HepG2 (cell line): ENCODE data around the gene ADAM8. TPM values are rescaled to one million over a fixed set of nuclear protein-coding genes. Genes with fewer than 3 reads are reported as not detected.

Experiments used
- EP300 ChIP-seq, 3 experiments: sonication (generic) in 1 of 3; formaldehyde crosslinking in 1 of 3; IDR thresholded peaks; 2 replicates each; pipeline versions ENCODE4 v1.5.1 to v1.6.1; 2011 to 2020; ENCODE audit warnings: low read depth in 2 of 3, low read length in 2 of 3, borderline replicate concordance in 1 of 3, improper control_type of control experiment in 1 of 3, mild to moderate bottlenecking in 1 of 3, missing genetic modification reagents in 1 of 3, moderate library complexity in 1 of 3
- FOXP1 ChIP-seq, 2 experiments: fragments of 450-650 bp in 1 of 2; IDR thresholded peaks; 2 replicates each; pipeline ENCODE4 v1.6.1; 2017 to 2018; ENCODE audit warnings: antibody characterized with exemption in 1 of 2
- IRX3 ChIP-seq: sonication (generic); formaldehyde crosslinking; IDR thresholded peaks from 2 replicates; pipeline ENCODE4 v1.8.1; 2023; ENCODE audit warnings: mild to moderate bottlenecking, low read depth, missing genetic modification reagents, borderline replicate concordance
- MAFF ChIP-seq: IDR thresholded peaks from 2 replicates; pipeline ENCODE4 v1.6.1; 2011; ENCODE audit warnings: low read depth, low read length, improper control_type of control experiment
- MAX ChIP-seq: IDR thresholded peaks from 2 replicates; pipeline ENCODE4 v1.6.1; 2012; ENCODE audit warnings: inconsistent platforms
- NFE2L2 ChIP-seq: fragments of 150-350 bp; IDR thresholded peaks from 2 replicates; pipeline ENCODE4 v1.6.1; 2014; ENCODE audit warnings: low read length
- NR2F1 ChIP-seq, 2 experiments: fragments of 450-650 bp in 1 of 2; formaldehyde crosslinking in 1 of 2; IDR thresholded peaks; 2 replicates each; pipeline versions ENCODE4 v1.5.0 to v1.6.1; 2016 to 2020; ENCODE audit warnings: mild to moderate bottlenecking in 1 of 2, missing compliant biosample characterization in 1 of 2, missing genetic modification reagents in 1 of 2, moderate library complexity in 1 of 2
- REL ChIP-seq: sonication (generic); formaldehyde crosslinking; conservative IDR thresholded peaks from 2 replicates; pipeline ENCODE4 v1.8.0; 2022; ENCODE audit warnings: mild to moderate bottlenecking, missing genetic modification reagents, moderate library complexity
- TCF7L2 ChIP-seq: IDR thresholded peaks from 2 replicates; pipeline ENCODE4 v1.6.1; 2011; ENCODE audit warnings: mild to moderate bottlenecking, low read depth, low read length, moderate library complexity
- TRIM24 ChIP-seq: sonication (generic); formaldehyde crosslinking; IDR thresholded peaks from 2 replicates; pipeline ENCODE4 v1.8.0; 2022; ENCODE audit warnings: mild to moderate bottlenecking, missing genetic modification reagents
- ZKSCAN1 ChIP-seq: fragments of 150-350 bp; IDR thresholded peaks from 2 replicates; pipeline ENCODE4 v1.6.1; 2014; ENCODE audit warnings: low read length
- ZNF101 ChIP-seq: sonication (generic); formaldehyde crosslinking; IDR thresholded peaks from 2 replicates; pipeline ENCODE4 v1.4.0; 2020; ENCODE audit warnings: mild to moderate bottlenecking, low read depth, missing genetic modification reagents, borderline replicate concordance
- ZNF547 ChIP-seq: sonication (generic); formaldehyde crosslinking; IDR thresholded peaks from 2 replicates; pipeline ENCODE4 v1.5.1; 2020; ENCODE audit warnings: mild to moderate bottlenecking, missing genetic modification reagents
- ZNF605 ChIP-seq: sonication (generic); formaldehyde crosslinking; IDR thresholded peaks from 2 replicates; pipeline ENCODE4 v1.8.0; 2022; ENCODE audit warnings: mild to moderate bottlenecking, missing genetic modification reagents
- ZNF670 ChIP-seq: sonication (generic); formaldehyde crosslinking; IDR thresholded peaks from 2 replicates; pipeline ENCODE4 v1.8.0; 2022; ENCODE audit warnings: mild to moderate bottlenecking, missing genetic modification reagents, borderline replicate concordance
- ZNF776 ChIP-seq: sonication (generic); formaldehyde crosslinking; IDR thresholded peaks from 2 replicates; pipeline ENCODE4 v1.4.0; 2020; ENCODE audit warnings: mild to moderate bottlenecking, missing genetic modification reagents
- polyA plus RNA-seq, 8 experiments: library from polyadenylated mRNA; depleted of rRNA in 3 of 8; stranded (reverse) in 7 of 8; unstranded in 1 of 8; fragments of >200 nt; fragmentation: Illumina TruSeq in 4 of 8; extraction: Trizol in 4 of 8; gene quantifications; 2 replicates each; pipeline versions ENCODE4 v1.2.1 to v1.2.3, GENCODE V29; 2011 to 2016; ENCODE audit warnings: low read depth in 4 of 8, missing spikeins in 1 of 8, mixed read lengths in 1 of 8; ENCODE audit not compliant: insufficient read depth in 1 of 8
- total RNA-seq, 5 experiments: library from RNA; depleted of rRNA; stranded (reverse); fragments of >200 nt; fragmentation: Illumina TruSeq; extraction: Trizol; gene quantifications; 2 replicates each; pipeline ENCODE4 v1.2.3, GENCODE V29; 2016; ENCODE audit warnings: low read depth in 1 of 5
- TF ChIP-seq, protein P1 (sequence below): sonication (generic); formaldehyde crosslinking; IDR thresholded peaks from 2 replicates; pipeline ENCODE4 v1.5.0; 2020; ENCODE audit warnings: mild to moderate bottlenecking, missing genetic modification reagents
- TF ChIP-seq, protein P2 (sequence below): IDR thresholded peaks from 2 replicates; pipeline ENCODE4 v1.6.1; 2016; ENCODE audit warnings: low read depth, borderline replicate concordance
- TF ChIP-seq, protein P3 (sequence below): sonication (generic); formaldehyde crosslinking; IDR thresholded peaks from 2 replicates; pipeline ENCODE4 v1.8.1; 2023; ENCODE audit warnings: mild to moderate bottlenecking, moderate library complexity, missing genetic modification reagents
- TF ChIP-seq, protein P4 (sequence below): sonication (generic); formaldehyde crosslinking; IDR thresholded peaks from 2 replicates; pipeline ENCODE4 v1.4.0; 2020; ENCODE audit warnings: missing genetic modification reagents

The ADAM8 gene
- total and polyA plus RNA-seq, 2 of the 13 experiments (the other 11 are each of a cell fraction or from before 2014, with no cell fraction given) = 0.24 to 0.93 TPM

GRCh38 chr10:133277993-133278576 is 1.4 kb upstream of the ADAM8 start (continued):
- TF ChIP-seq TCF7L2 (peak; percentile 45; the same call in 1 of the 2 replicates), REL (CRISPR knock-in tag) (no peak), IRX3 (CRISPR knock-in tag) (no peak), ZKSCAN1 (no peak), ZNF605 (CRISPR knock-in tag) (no peak), NFE2L2 (no peak), FOXP1 (IDR thresholded peaks at IDR 0.05) (no peak), FOXP1 (CRISPR knock-in tag; IDR thresholded peaks at IDR 0.05) (no peak; the same call in 1 of the 2 replicates), MAX (peak; percentile 69), ZNF101 (CRISPR knock-in tag) (no peak), ZNF670 (no peak), ZNF547 (CRISPR knock-in tag) (no peak), EP300 (IDR thresholded peaks at IDR 0.05; ENCODE audit: low read depth in 2 of 2, low read length in 2 of 2) (no peak), EP300 (CRISPR knock-in tag; IDR thresholded peaks at IDR 0.05; ENCODE audit: borderline replicate concordance) (0 out of 2 replicates have a peak, but pooled peaks have one; percentile 19), MAFF (no peak), TRIM24 (CRISPR knock-in tag) (no peak), ZNF776 (CRISPR knock-in tag) (no peak), NR2F1 (CRISPR knock-in tag; IDR thresholded peaks at IDR 0.05) (peak; percentile 59 to 69; a peak in 3 of 4 replicates)
- TF ChIP-seq, protein P1, sequence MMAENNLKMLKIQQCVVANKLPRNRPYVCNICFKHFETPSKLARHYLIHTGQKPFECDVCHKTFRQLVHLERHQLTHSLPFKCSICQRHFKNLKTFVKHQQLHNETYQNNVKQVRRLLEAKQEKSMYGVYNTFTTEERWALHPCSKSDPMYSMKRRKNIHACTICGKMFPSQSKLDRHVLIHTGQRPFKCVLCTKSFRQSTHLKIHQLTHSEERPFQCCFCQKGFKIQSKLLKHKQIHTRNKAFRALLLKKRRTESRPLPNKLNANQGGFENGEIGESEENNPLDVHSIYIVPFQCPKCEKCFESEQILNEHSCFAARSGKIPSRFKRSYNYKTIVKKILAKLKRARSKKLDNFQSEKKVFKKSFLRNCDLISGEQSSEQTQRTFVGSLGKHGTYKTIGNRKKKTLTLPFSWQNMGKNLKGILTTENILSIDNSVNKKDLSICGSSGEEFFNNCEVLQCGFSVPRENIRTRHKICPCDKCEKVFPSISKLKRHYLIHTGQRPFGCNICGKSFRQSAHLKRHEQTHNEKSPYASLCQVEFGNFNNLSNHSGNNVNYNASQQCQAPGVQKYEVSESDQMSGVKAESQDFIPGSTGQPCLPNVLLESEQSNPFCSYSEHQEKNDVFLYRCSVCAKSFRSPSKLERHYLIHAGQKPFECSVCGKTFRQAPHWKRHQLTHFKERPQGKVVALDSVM = no peak
- TF ChIP-seq, protein P2, sequence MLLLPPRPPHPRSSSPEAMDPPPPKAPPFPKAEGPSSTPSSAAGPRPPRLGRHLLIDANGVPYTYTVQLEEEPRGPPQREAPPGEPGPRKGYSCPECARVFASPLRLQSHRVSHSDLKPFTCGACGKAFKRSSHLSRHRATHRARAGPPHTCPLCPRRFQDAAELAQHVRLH = no peak
- TF ChIP-seq, protein P3, sequence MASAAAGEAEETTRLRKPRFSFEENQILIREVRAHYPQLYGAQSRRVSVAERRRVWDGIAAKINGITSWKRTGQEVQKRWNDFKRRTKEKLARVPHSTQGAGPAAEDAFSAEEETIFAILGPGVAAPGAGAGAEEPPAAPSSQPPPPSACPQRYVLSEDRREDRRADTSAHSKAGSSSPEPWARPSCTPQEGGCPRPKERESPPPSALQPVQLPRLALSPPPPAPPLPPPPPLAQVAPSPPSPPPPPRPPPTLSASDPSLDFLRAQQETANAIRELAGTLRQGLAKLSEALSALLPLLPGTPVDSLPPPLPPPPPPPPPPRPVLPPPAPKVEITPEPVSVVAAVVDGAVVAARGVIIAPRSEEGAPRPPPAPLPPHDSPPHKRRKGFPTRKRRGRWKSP (CRISPR knock-in tag) = peak; percentile 45; the same call in 1 of the 2 replicates
- TF ChIP-seq, protein P4, sequence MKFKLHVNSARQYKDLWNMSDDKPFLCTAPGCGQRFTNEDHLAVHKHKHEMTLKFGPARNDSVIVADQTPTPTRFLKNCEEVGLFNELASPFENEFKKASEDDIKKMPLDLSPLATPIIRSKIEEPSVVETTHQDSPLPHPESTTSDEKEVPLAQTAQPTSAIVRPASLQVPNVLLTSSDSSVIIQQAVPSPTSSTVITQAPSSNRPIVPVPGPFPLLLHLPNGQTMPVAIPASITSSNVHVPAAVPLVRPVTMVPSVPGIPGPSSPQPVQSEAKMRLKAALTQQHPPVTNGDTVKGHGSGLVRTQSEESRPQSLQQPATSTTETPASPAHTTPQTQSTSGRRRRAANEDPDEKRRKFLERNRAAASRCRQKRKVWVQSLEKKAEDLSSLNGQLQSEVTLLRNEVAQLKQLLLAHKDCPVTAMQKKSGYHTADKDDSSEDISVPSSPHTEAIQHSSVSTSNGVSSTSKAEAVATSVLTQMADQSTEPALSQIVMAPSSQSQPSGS = no peak
